ENCODE data around the gene DDI2. TPM values are rescaled to one million over a fixed set of nuclear protein-coding genes. Genes with fewer than 3 reads are reported as not detected.
"Not testable (repeated sequence)": the region's sequence is repeated elsewhere in the genome, so short reads cannot be mapped to it uniquely, and the experiment has no call there.

DDI2 gene
- total RNA-seq, 1 experiment from 2014 or later = 9.8 TPM

DNA sequence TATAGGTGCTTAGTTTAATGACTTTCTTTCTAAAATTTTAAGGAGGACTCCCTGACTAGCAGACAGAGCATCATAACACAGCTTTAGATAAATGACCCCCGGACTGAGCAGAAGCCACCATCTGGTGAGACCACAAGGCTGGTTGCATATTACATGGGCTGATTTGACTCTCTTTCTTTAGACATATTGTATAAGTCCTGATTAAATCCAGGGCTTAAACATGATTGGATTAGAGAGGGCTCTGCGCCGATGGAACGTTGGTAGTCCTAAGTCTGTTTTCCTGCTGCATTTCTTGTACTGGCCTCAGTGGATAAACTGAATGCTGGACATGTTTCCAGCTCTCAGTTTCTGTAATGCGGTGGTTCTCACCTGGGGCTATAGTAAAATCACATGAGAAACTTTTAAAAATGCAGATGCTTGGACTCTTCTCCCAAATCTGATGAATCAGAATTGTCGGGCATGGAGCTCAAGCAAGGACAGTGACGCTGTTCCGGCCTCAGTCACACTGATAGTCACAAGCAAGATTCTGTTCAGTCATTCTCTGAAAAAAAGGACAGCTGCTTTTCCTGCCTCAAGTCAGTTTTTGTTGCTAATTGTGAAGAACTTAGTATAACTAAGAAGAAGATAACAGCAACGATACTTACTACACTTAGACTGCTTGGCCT lies 16.6 kb downstream of the DDI2 start:
- DNase-seq (ENCODE audit: extremely low read depth, low read depth) = no peak

GRCh38 chr1:15636436-15636835 lies 19.2 kb downstream of the DDI2 start:
- no peak for DNase-seq (ENCODE audit: extremely low read depth, low read depth)

- DNase-seq (ENCODE audit: extremely low read depth, low read depth) = no peak
Observed at GRCh38 chr1:15637826-15638225, 20.6 kb downstream of the DDI2 start.

DNA sequence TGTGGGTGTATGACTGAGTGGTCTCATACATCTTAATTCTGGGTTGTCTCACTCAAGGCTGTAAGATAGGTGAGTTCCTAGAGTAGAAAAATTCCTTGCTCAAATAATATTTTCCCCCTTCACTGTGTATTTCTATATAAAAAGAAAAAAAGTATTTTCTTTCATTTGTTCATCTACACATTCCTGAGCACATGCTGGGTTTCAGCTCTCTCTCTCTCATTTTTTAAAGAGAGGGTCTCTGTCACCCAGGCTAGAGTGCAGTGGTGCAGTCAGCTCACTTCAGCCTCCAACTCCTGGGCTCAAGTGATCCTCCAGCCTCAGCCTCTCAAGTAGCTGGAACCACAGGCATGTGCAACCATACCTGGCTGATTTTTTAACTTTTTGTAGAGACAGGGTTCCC lies 22.0 kb downstream of the DDI2 start:
- no peak for DNase-seq (ENCODE audit: extremely low read depth, low read depth)

DNA sequence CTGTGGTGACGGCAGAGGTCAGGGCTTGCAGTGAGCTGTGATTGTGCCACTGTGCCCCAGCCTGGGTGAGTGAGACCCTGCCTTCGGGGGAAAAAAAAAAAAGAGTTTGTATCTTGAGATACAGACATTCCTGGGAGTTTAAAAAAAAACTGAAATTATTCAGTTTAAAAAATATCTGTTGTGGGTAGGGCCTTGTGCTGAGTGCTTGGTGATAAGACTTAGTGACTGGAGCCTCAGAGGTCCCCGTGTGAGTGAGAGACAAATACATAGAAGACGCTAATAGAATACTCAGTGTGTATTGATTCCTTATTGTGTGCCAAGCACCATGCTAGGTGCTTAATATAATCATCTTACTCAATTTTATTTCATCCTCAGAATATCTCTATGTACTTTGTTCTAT lies 22.7 kb downstream of the DDI2 start:
- DNase-seq (ENCODE audit: extremely low read depth, low read depth) = no peak

- no peak for DNase-seq (ENCODE audit: extremely low read depth, low read depth)
Observed at GRCh38 chr1:15640667-15641066, 23.4 kb downstream of the DDI2 start.

GRCh38 chr1:15649937-15650336 lies 32.7 kb downstream of the DDI2 start:
- DNase-seq (ENCODE audit: extremely low read depth, low read depth) = no peak

DNA sequence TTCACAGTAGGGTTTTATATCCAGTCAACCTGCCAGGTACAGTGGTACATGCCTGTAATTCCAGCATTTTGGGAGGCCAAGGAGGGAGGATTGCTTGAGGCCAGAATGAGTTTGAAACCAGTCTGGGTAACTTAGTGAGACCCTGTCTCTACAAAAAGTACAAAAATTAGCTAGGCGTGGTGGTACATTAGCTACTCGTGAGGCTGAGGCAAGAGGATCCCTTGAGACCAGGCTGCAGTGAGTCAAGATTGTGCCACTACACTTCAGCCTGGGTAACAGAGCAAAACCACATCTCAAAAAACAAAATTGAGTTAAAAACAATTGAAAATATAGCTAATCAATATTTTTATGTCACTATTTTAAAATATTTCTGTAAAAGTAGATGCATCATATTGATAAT lies 33.2 kb downstream of the DDI2 start:
- no peak for DNase-seq (ENCODE audit: extremely low read depth, low read depth)

DNA sequence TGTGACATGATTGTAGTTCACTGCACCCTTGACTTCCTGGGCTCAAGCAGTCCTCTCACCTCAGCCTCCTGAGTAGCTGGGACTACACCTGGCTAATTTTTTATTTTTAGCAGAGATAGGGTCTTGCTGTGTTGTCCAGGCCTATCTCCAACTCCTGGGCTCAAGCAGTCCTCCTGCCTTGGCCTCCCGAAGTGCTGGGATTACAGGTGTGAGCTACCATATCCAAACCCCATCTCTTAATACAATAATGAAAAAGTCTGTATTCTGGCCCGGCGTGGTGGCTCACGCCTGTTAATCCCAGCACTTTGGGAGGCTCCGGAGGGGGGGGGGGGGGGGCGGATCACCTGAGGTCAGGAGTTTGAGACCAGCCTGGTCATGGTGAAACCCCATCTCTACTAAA lies 34.9 kb downstream of the DDI2 start:
- not testable (repeated sequence) for DNase-seq (ENCODE audit: extremely low read depth, low read depth)

DNA sequence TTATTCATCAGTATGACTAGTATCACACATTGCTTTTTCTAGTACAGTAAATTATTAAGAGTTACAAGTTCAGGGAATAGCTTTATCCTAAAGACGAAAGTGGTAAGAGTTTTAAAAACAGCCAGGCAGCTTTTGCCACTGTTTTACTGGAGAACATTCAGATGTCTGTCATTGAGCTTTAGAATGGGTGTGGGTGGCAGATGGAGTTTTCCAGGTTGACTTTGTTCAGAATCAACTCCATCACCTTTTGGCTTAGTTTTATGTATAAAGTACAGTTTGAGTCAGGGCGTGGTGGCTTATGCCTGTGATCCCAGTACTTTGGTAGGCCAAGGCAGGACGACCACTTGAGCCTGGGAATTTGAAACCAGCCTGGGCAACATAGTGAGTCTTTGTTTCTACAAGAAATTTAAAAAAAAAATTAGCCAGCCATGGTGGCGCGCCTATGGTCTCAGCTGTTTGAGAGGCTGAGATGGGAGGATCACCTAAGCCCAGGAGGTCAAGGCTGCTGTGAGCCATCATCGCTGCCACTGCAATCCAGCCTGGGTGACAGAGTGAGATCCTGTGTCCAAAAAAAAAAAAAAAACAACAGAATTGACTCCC lies 36.9 kb downstream of the DDI2 start:
- DNase-seq (ENCODE audit: extremely low read depth, low read depth) = no peak

GRCh38 chr1:15656464-15656863 lies 39.2 kb downstream of the DDI2 start:
- DNase-seq (ENCODE audit: extremely low read depth, low read depth) = no peak

DNA sequence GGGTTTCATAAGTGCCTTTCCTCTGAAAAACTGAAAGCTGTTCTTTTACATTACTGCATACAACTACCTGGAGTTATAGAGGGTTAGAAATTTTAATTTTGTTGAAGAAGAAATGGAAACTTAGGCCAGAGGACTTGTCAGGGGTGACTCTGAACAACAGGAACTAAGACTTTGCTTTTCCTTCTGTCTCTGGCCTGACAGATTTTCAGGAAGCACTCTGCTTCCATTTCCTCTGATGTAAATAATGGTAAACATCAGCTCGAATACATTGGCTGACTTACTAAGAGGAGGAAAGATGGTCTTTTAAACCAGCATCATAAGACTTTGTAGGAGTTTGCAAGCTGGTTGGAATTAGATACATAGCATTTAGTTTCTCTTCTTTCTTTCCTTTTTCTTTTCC lies 39.8 kb downstream of the DDI2 start:
- no peak for DNase-seq (ENCODE audit: extremely low read depth, low read depth)

- DNase-seq (ENCODE audit: extremely low read depth, low read depth) = no peak
Observed at GRCh38 chr1:15660151-15660550, 42.9 kb downstream of the DDI2 start.

GRCh38 chr1:15662477-15662876 lies 45.2 kb downstream of the DDI2 start:
- no peak for DNase-seq (ENCODE audit: extremely low read depth, low read depth)

- DNase-seq (ENCODE audit: extremely low read depth, low read depth) = no peak
Observed at GRCh38 chr1:15663925-15664324, 46.7 kb downstream of the DDI2 start.

DNA sequence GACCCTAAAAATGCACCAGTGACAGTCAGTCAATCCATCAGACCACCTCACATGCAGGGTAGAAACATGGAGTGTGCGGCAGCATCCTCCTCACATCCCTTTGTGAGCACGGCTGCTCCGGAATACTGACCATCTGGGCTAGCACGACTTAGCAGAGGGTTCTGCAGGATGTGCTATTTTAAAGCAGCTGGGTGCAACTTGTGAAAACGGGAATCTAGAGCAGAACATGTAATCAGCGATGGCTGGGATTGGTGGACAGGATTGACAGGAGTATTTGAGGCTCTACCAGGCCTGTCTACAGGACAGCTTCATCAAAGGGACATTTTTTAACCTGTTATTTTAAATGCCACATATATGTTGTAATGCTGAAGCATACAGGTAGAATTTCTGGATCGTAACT lies 50.1 kb downstream of the DDI2 start:
- DNase-seq (ENCODE audit: extremely low read depth, low read depth) = no peak

GRCh38 chr1:15668089-15668754 lies 51.0 kb downstream of the DDI2 start:
- no peak for DNase-seq (ENCODE audit: extremely low read depth, low read depth)

DNA sequence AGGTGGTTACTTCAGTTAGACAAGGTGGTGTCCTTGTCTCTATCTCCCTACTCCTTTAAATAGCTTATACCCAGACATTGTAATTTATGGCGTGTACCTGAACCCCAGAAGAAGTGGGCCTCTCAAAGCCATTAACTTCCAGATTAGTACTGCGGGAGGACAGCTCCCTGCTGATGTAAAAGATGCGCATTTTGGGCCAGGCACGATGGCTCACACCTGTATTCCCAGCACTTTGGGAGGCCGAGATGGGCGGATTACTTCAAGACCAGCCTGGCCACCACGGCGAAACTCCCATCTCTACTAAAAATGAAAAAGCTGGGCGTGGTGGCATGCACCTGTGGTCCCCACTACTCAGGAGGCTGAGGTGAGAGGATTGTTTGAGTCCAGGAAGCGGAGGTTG lies 51.8 kb downstream of the DDI2 start:
- no peak for DNase-seq (ENCODE audit: extremely low read depth, low read depth)

- no peak for DNase-seq (ENCODE audit: extremely low read depth, low read depth)
Observed at GRCh38 chr1:15669864-15670263, 52.6 kb downstream of the DDI2 start.

GRCh38 chr1:15671430-15671829 lies 54.2 kb downstream of the DDI2 start:
- DNase-seq (ENCODE audit: extremely low read depth, low read depth) = no peak

GRCh38 chr1:15674386-15675159 lies 57.3 kb downstream of the DDI2 start:
- no peak for DNase-seq (ENCODE audit: extremely low read depth, low read depth)

- DNase-seq (ENCODE audit: extremely low read depth, low read depth) = no peak
Observed at GRCh38 chr1:15676010-15676409, 58.8 kb downstream of the DDI2 start.
